Liver (tissue), 9 donors: ENCODE data around the gene DBT. TPM values are rescaled to one million over a fixed set of nuclear protein-coding genes. Genes with fewer than 3 reads are reported as not detected.

Experiments used
- DNase-seq: peaks from one replicate; pipeline ENCODE4 v3.0.0-alpha.2; 2017; ENCODE audit warnings: low spot score
- H3K27ac ChIP-seq, 2 donors: one replicate each; pipeline ENCODE4 v1.7.0; 2013; ENCODE audit warnings: inconsistent platforms in 2 of 2, low read length in 2 of 2, control low read depth in 1 of 2, low read depth in 1 of 2, mild to moderate bottlenecking in 1 of 2
- H3K27me3 ChIP-seq, 4 donors: one replicate each; pipeline versions ENCODE4 v1.6.1 to v1.7.0; 2013; ENCODE audit warnings: low read length in 3 of 4, inconsistent platforms in 1 of 4, mild to moderate bottlenecking in 1 of 4, moderate library complexity in 1 of 4; ENCODE audit not compliant: control insufficient read depth in 4 of 4, insufficient read depth in 4 of 4
- H3K36me3 ChIP-seq, 4 donors: one replicate each; pipeline versions ENCODE4 v1.6.1 to v1.7.0; 2013; ENCODE audit warnings: low read length in 3 of 4, mild to moderate bottlenecking in 3 of 4, low read depth in 1 of 4, moderate library complexity in 1 of 4; ENCODE audit not compliant: control insufficient read depth in 4 of 4, insufficient read depth in 3 of 4
- H3K4me1 ChIP-seq, 4 donors: one replicate each; pipeline versions ENCODE4 v1.6.1 to v1.7.0; 2013; ENCODE audit warnings: low read length in 3 of 4, mild to moderate bottlenecking in 3 of 4, moderate library complexity in 1 of 4; ENCODE audit not compliant: control insufficient read depth in 4 of 4, insufficient read depth in 4 of 4
- H3K4me3 ChIP-seq, 3 donors: one replicate each; pipeline versions ENCODE4 v1.6.1 to v1.7.0; 2013; ENCODE audit warnings: low read length in 3 of 3, control low read depth in 1 of 3, low read depth in 1 of 3, mild to moderate bottlenecking in 1 of 3
- H3K9ac ChIP-seq, 2 donors: one replicate each; pipeline ENCODE4 v1.7.0; 2013; ENCODE audit warnings: low read length in 2 of 2, mild to moderate bottlenecking in 2 of 2, moderate library complexity in 2 of 2, control low read depth in 1 of 2, low read depth in 1 of 2
- H3K9me3 ChIP-seq, 4 donors: one replicate each; pipeline versions ENCODE4 v1.6.1 to v1.7.0; 2013; ENCODE audit warnings: low read length in 3 of 4; ENCODE audit not compliant: control insufficient read depth in 4 of 4
- ATF3 ChIP-seq: IDR thresholded peaks from 2 replicates; pipeline ENCODE4 v1.6.1; 2016; ENCODE audit warnings: antibody characterized with exemption
- CTCF ChIP-seq: fragments of 150-350 bp; IDR thresholded peaks from 2 replicates; pipeline ENCODE4 v1.5.1; 2017; ENCODE audit warnings: improper control_type of control experiment, low read depth, low read length; ENCODE audit not compliant: missing input control
- FOXA2 ChIP-seq: IDR thresholded peaks from 2 replicates; pipeline ENCODE4 v1.6.1; 2016; ENCODE audit warnings: antibody characterized with exemption
- GABPA ChIP-seq, 2 donors: IDR thresholded peaks in 1 of 2; conservative IDR thresholded peaks in 1 of 2; 2 replicates each; pipeline ENCODE4 v1.6.1; 2016; ENCODE audit warnings: antibody characterized with exemption in 2 of 2, mild to moderate bottlenecking in 1 of 2, moderate library complexity in 1 of 2
- HNF4G ChIP-seq: IDR thresholded peaks from 2 replicates; pipeline ENCODE4 v1.6.1; 2016; ENCODE audit warnings: antibody characterized with exemption
- JUND ChIP-seq, 2 donors: IDR thresholded peaks; 2 replicates each; pipeline ENCODE4 v1.6.1; 2016; ENCODE audit warnings: antibody characterized with exemption in 2 of 2
- RAD21 ChIP-seq, 2 donors: IDR thresholded peaks; 2 replicates each; pipeline ENCODE4 v1.6.1; 2016; ENCODE audit warnings: antibody characterized with exemption in 2 of 2, mild to moderate bottlenecking in 2 of 2
- REST ChIP-seq: IDR thresholded peaks from 2 replicates; pipeline ENCODE4 v1.6.1; 2016; ENCODE audit warnings: antibody characterized with exemption, mild to moderate bottlenecking
- RXRA ChIP-seq, 2 donors: IDR thresholded peaks; 2 replicates each; pipeline ENCODE4 v1.6.1; 2017 to 2018; ENCODE audit warnings: antibody characterized with exemption in 2 of 2, mild to moderate bottlenecking in 1 of 2
- SP1 ChIP-seq: IDR thresholded peaks from 2 replicates; pipeline ENCODE4 v1.6.1; 2018; ENCODE audit warnings: antibody characterized with exemption, mild to moderate bottlenecking
- TAF1 ChIP-seq: conservative IDR thresholded peaks from 2 replicates; pipeline ENCODE4 v1.6.1; 2016; ENCODE audit warnings: antibody characterized with exemption, mild to moderate bottlenecking
- ZBTB33 ChIP-seq: IDR thresholded peaks from 2 replicates; pipeline ENCODE4 v1.6.1; 2016; ENCODE audit warnings: antibody characterized with exemption
- WGBS: extraction: QIAGEN DNeasy Blood & Tissue Kit; methylation state at CpG from one replicate; pipeline ENCODE4 v1.1.7; 2013; 5-methylcytosine and 5-hydroxymethylcytosine counted together
- polyA plus RNA-seq, 2 donors: library from polyadenylated mRNA; stranded (reverse) in 1 of 2; unstranded in 1 of 2; fragments of 200-250 nt in 1 of 2; fragments of >200 nt in 1 of 2; fragmentation: Nextera tagmentation in 1 of 2; extraction: Ambion mirVana in 1 of 2; gene quantifications; one replicate each; pipeline versions ENCODE4 v1.2.1 to v1.2.3, GENCODE V29; 2013 to 2015
- total RNA-seq, 2 donors: library from RNA; depleted of rRNA; stranded (reverse); fragments of >200 nt; gene quantifications; one replicate each; pipeline ENCODE4 v1.2.3, GENCODE V29; 2014
- donor health status: healthy.
- donor health status: healthy.
- donor health status: healthy.
- donor health status: healthy.
- donor health status: healthy.

Gene DBT
- total and polyA plus RNA-seq, 4 donors: 7.7 to 10.7 (median 9.1) TPM

- no peaks in the 10 kb centered on the region for H3K4me1 ChIP-seq
- TF ChIP-seq TAF1 (no peak), ZBTB33 (no peak), JUND (IDR thresholded peaks at IDR 0.05) (no peak), CTCF (no peak), RXRA (IDR thresholded peaks at IDR 0.05) (no peak)
- no peaks in the 10 kb centered on the region for H3K9me3 ChIP-seq
- no peak for DNase-seq
- 82% methylated on average over 4 of the region's 4 CpGs for WGBS
- H3K9ac ChIP-seq: no peak overlapping the region
- H3K36me3 ChIP-seq: peaks cover 0 to 15% (median 12%) of the 10 kb centered on the region in 4 donors
- no peak overlapping the region for H3K27ac ChIP-seq
- no peaks in the 10 kb centered on the region for H3K27me3 ChIP-seq
- no peak overlapping the region for H3K4me3 ChIP-seq
Observed at GRCh38 chr1:100152271-100152670, 97.4 kb downstream of the DBT start.

- H3K9ac ChIP-seq: no peak overlapping the region
- no peak overlapping the region for H3K27ac ChIP-seq
- no peak overlapping the region for H3K4me3 ChIP-seq
- H3K27me3 ChIP-seq: no peaks in the 10 kb centered on the region
- WGBS: 68% methylated on average over 2 of the region's 2 CpGs
- H3K36me3 ChIP-seq: peaks cover 0 to 17% (median 16%) of the 10 kb centered on the region in 4 donors
- H3K4me1 ChIP-seq: no peaks in the 10 kb centered on the region
- DNase-seq: no peak
- no peaks in the 10 kb centered on the region for H3K9me3 ChIP-seq
- TF ChIP-seq REST (no peak), TAF1 (no peak), FOXA2 (no peak), HNF4G (no peak), RAD21 (IDR thresholded peaks at IDR 0.05) (no peak), JUND (IDR thresholded peaks at IDR 0.05) (no peak), ATF3 (no peak), SP1 (no peak), GABPA (IDR thresholded peaks at IDR 0.05 in 1 of 2, conservative IDR thresholded peaks at IDR 0.05 in 1 of 2) (no peak)
Observed at GRCh38 chr1:100151679-100152078, 98.0 kb downstream of the DBT start.
